ENCODE results near the gene TBC1D22A. TPM values are rescaled to one million over a fixed set of nuclear protein-coding genes. Genes with fewer than 3 reads are reported as not detected.

The TBC1D22A gene
- total RNA-seq, 4 donors from 2014 or later: 10.8 to 32.2 (median 22.3) TPM

DNA sequence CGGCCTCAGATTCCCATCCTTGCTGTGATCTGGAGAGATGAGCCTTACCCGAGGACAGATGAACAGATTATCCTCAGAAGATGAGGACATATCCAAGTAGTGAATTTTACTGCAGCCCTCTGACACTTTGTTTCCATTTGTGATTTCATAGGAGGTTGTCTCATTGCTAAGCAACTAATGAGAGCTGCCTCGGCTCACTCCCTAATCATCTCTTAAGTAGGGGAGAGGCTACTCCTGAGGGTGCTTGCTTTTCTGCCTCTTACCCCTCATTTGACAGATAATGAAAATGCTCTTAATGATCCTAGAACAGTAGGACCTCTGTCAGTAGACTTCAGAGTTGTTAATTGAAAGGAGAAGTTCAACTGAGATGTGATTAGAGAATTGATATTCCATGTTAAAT is 150.9 kb downstream of the TBC1D22A start:
- TF ChIP-seq, protein P1, sequence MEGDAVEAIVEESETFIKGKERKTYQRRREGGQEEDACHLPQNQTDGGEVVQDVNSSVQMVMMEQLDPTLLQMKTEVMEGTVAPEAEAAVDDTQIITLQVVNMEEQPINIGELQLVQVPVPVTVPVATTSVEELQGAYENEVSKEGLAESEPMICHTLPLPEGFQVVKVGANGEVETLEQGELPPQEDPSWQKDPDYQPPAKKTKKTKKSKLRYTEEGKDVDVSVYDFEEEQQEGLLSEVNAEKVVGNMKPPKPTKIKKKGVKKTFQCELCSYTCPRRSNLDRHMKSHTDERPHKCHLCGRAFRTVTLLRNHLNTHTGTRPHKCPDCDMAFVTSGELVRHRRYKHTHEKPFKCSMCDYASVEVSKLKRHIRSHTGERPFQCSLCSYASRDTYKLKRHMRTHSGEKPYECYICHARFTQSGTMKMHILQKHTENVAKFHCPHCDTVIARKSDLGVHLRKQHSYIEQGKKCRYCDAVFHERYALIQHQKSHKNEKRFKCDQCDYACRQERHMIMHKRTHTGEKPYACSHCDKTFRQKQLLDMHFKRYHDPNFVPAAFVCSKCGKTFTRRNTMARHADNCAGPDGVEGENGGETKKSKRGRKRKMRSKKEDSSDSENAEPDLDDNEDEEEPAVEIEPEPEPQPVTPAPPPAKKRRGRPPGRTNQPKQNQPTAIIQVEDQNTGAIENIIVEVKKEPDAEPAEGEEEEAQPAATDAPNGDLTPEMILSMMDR (IDR thresholded peaks at IDR 0.05; ENCODE audit: low read depth): no peak

DNA sequence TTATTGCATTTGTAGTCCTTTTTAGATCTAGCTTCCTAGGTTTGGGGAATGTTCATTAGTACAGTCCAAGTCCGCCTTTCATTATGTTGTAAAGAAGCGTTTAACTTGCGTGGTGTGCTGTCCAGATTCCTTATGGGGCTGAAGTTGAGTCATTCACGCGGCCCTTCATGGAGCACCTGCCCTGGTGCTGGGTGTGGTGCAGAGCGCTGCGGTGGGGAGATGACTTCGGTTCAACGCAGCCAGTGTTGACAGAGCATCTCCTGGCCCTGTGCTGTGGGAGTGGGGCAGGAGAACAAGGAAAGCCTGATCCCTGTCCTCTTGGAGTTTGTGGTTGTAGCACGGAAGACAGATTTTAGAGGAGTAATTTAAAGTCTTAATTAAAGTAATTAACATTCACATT is 152.0 kb downstream of the TBC1D22A start:
- TF ChIP-seq, protein P1 (IDR thresholded peaks at IDR 0.05; ENCODE audit: low read depth): no peak

DNA sequence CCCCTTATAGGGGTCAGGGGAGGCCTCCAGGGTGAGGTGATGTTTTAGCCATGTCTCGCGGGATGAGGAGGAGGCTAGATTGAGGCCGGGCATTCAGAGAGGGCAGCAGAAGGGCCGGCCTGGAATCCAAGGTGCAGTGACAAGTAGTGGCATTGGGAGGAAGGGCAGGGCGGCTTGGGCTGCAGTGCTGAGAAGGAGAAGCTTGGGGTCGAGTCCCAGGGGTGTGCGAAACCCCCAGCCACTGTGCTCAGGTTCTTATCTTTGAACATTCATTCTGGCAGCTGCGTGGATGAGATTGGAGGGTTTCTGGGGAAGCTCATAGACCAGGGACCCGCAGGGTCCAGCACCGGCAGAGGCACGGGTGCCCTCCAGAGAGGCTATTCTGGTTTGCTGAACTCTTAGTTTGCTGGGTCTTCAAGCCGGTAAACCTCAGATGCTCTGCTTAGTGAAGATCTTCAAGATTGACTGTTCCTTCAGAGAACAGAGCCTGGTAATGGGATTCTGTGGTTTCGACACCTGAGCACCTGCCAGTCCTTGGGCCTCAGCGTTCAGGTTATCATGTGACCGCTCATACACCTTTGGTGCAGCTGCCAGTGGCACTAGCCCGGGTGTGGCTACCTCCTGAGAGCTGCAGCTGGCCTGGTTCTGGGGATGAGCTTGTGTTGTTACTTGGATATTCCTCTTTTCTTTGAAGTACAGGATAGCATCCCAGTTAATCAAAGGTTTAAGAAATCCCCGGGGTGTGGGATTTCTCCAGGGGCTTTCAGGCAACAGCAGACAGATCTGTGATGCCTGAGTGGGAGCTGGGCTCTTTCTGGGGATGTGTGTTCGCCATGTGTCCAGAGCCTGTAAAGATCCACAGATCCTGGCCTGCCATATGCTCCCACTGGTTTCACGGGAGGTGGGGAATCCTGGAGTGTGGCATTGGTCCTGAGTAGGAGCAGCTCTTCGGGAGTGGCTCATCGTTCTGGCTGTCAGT is 152.8 kb downstream of the TBC1D22A start:
- TF ChIP-seq, protein P1 (IDR thresholded peaks at IDR 0.05; ENCODE audit: low read depth): no peak

DNA sequence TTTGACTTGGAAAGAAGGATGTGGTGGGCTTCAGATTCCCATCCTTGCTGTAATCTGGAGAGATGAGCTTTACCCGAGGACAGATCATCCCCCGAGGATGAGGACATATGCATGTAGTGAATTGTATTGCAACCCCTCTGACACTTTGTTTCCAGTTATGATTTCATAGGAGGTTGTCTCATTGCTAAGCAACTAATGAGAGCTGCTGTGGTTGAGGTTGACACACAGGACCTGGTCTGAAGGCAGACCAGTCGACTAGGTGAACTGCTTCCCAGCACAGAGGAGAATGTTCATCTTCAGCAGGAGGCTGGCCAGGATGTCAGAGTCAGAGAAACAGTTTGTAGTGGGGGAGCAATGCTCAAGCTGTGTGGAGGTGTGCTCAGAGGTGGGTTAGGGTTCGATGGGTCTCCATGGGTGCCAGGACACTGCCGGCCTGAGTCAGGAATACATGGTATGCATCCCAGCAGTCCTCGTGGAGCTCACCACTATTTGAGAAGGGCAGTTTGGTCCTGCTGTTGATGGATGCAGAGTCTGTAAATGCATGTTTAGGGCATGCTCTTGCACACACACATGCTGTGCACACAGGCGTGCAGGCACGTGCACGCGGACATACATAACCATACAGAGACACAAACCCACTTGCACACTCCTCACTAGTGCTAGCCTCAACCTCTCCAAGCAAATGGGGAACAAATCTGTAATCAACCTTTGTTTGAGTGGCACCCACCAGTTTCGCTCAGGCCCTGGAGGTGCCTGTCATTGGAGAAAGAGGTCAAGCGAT is 153.7 kb downstream of the TBC1D22A start:
- TF ChIP-seq, protein P1 (IDR thresholded peaks at IDR 0.05; ENCODE audit: low read depth): no peak

DNA sequence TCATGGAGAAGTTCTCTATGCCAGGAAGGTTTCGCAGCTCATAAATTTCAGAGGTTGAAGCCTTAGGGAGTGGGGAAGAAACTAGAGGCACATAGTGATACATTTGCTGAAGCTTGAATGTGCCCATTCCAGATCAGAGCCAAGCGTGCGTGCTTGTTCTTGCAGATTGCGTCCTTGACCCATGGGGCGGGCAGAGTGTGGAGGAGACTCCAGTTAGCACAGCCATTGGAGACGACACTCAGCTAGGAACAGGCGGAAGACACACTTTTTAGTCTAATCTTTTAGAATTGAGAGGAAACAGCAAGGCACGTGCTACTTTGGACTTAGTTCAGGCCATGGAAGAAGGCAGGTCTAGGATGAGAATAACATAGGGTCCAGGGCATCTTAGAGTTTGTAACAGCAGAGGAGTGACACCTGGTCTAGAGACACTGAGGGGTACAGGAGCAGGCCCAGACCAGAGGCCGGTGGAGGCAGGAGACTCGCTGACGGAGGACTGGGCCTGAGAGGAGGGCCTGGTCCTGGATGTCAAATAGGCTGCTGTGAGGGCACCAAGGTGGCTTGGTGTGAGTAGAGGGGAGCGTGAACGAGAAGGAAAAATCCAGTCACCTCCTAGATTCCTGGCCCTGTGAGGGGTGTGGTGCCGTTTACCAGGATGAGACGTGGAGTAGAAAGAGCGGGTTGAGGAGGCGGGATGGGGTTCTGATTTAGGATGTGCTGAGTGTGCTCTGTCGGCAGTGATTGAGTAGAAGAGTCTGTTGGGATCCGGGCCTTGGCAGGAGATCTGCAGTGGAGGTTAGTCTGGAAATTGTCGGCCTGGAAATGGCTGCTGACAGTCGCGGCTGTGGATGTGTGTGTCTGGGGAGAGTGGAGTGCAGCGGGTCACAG is 154.7 kb downstream of the TBC1D22A start:
- TF ChIP-seq, protein P1 (IDR thresholded peaks at IDR 0.05; ENCODE audit: low read depth): no peak

DNA sequence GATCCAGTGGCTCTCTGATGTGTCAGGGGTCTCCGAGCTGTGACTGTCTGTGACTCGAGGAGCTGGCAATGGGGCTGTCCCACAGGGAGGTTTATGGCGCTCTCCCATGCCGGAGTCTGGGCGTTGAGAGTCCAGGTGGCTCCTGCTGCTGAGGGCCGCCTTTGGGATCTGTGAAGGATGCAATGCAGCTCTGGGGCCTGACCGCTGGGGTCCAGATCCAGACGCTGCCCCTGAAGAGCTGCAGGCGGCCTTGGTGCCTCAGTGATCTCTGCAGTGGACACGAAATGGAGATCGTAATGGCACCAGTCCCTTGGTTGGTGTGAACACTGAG is 155.3 kb downstream of the TBC1D22A start:
- TF ChIP-seq, protein P1 (IDR thresholded peaks at IDR 0.05; ENCODE audit: low read depth): no peak
